Measurements from ENCODE around the gene SRCIN1. TPM values are rescaled to one million over a fixed set of nuclear protein-coding genes. Genes with fewer than 3 reads are reported as not detected.

Gene SRCIN1
- total and polyA plus RNA-seq, 7 experiments from 2014 or later: 0.15 to 0.40 (median 0.23) TPM; not detected in 3

GRCh38 chr17:38569701-38570512 is 35.8 kb downstream of the SRCIN1 start:
- H3K4me1 ChIP-seq (ENCODE audit: control insufficient read depth in 2 of 2, insufficient read depth in 2 of 2, low read length in 2 of 2): no peaks in the 10 kb centered on the region
- no peak overlapping the region for H3K27ac Mint-ChIP-seq
- peak overlapping the region in 1 of 10 donors; percentile 10 for H3K4me3 Mint-ChIP-seq
- H3K27ac ChIP-seq (ENCODE audit: low read depth, low read length): no peak overlapping the region
- H3K4me3 ChIP-seq (ENCODE audit: low read length): no peak overlapping the region
- intact Hi-C loops (cut with micrococcal nuclease): no loop called here
- H3K36me3 Mint-ChIP-seq: peaks cover 0 to 3% (median 0%) of the 10 kb centered on the region in 5 donors
- no peak for DNase-seq
- H3K4me1 Mint-ChIP-seq: peaks cover 0 to 19% (median 8%) of the 10 kb centered on the region in 7 donors
- peak; percentile 10 for ATAC-seq
- CTCF ChIA-PET: no interaction called here
- H3K9me3 ChIP-seq (ENCODE audit: control insufficient read depth in 2 of 3, low read length in 3 of 3): no peaks in the 10 kb centered on the region
- peaks cover 16 to 38% of the 10 kb centered on the region in 2 donors for H3K27me3 ChIP-seq (ENCODE audit: control insufficient read depth in 2 of 2, insufficient read depth in 2 of 2, low read length in 2 of 2)
- peaks cover 84 to 88% (median 87%) of the 10 kb centered on the region in 5 donors for H3K27me3 Mint-ChIP-seq
- H3K36me3 ChIP-seq (ENCODE audit: control insufficient read depth in 2 of 3, insufficient read depth in 3 of 3, low read length in 3 of 3): no peaks in the 10 kb centered on the region
- no peaks in the 10 kb centered on the region for H3K9me3 Mint-ChIP-seq
- POLR2A ChIA-PET: no interaction called here

- H3K4me1 ChIP-seq (ENCODE audit: control insufficient read depth in 2 of 2, insufficient read depth in 2 of 2, low read length in 2 of 2): peaks cover 0 to 5% of the 10 kb centered on the region in 2 donors
- peaks cover 0 to 3% (median 0%) of the 10 kb centered on the region in 5 donors for H3K36me3 Mint-ChIP-seq
- no peaks in the 10 kb centered on the region for H3K9me3 ChIP-seq (ENCODE audit: control insufficient read depth in 2 of 3, low read length in 3 of 3)
- H3K27me3 ChIP-seq (ENCODE audit: control insufficient read depth in 2 of 2, insufficient read depth in 2 of 2, low read length in 2 of 2): peaks cover 16 to 42% of the 10 kb centered on the region in 2 donors
- no peaks in the 10 kb centered on the region for H3K9me3 Mint-ChIP-seq
- H3K27ac Mint-ChIP-seq: no peak overlapping the region
- H3K4me3 Mint-ChIP-seq: no peak overlapping the region
- intact Hi-C loops (cut with micrococcal nuclease): no loop called here
- POLR2A ChIA-PET: no interaction called here
- H3K4me1 Mint-ChIP-seq: peaks cover 0 to 26% (median 12%) of the 10 kb centered on the region in 7 donors
- peaks cover 81 to 90% (median 86%) of the 10 kb centered on the region in 5 donors for H3K27me3 Mint-ChIP-seq
- no peak for DNase-seq
- CTCF ChIA-PET: no interaction called here
- no peak overlapping the region for H3K27ac ChIP-seq (ENCODE audit: low read depth, low read length)
- no peak for ATAC-seq
- no peaks in the 10 kb centered on the region for H3K36me3 ChIP-seq (ENCODE audit: control insufficient read depth in 2 of 3, insufficient read depth in 3 of 3, low read length in 3 of 3)
- H3K4me3 ChIP-seq (ENCODE audit: low read length): no peak overlapping the region
These were observed 36.8 kb downstream of the SRCIN1 start for GRCh38 chr17:38568845-38569510.

- Mint-ChIP-seq H3K9me3 (no peaks in the 10 kb centered on the region), H3K27me3 (peaks cover 75 to 90% (median 86%) of the 10 kb centered on the region in 5 donors), H3K4me1 (peaks cover 0 to 27% (median 10%) of the 10 kb centered on the region in 7 donors), H3K4me3 (no peak overlapping the region), H3K27ac (no peak overlapping the region), H3K36me3 (peaks cover 0 to 3% (median 0%) of the 10 kb centered on the region in 5 donors)
- intact Hi-C loops (cut with micrococcal nuclease): no loop called here
- DNase-seq (no peak), ATAC-seq (no peak)
- Histone ChIP-seq H3K4me1 (ENCODE audit: control insufficient read depth in 2 of 2, insufficient read depth in 2 of 2, low read length in 2 of 2) (peaks cover 0 to 12% of the 10 kb centered on the region in 2 donors), H3K9me3 (ENCODE audit: control insufficient read depth in 2 of 3, low read length in 3 of 3) (no peaks in the 10 kb centered on the region), H3K27ac (ENCODE audit: low read depth, low read length) (no peak overlapping the region), H3K36me3 (ENCODE audit: control insufficient read depth in 2 of 3, insufficient read depth in 3 of 3, low read length in 3 of 3) (no peaks in the 10 kb centered on the region), H3K27me3 (ENCODE audit: control insufficient read depth in 2 of 2, insufficient read depth in 2 of 2, low read length in 2 of 2) (peaks cover 14 to 43% of the 10 kb centered on the region in 2 donors), H3K4me3 (ENCODE audit: low read length) (no peak overlapping the region)
- ChIA-PET POLR2A (no interaction called here), CTCF (no interaction called here)
These were observed 37.5 kb downstream of the SRCIN1 start for GRCh38 chr17:38568274-38568673.

GRCh38 chr17:38567350-38567749 is 38.4 kb downstream of the SRCIN1 start:
- no peak overlapping the region for H3K27ac Mint-ChIP-seq
- peaks cover 0 to 14% of the 10 kb centered on the region in 2 donors for H3K4me1 ChIP-seq (ENCODE audit: control insufficient read depth in 2 of 2, insufficient read depth in 2 of 2, low read length in 2 of 2)
- POLR2A ChIA-PET: interaction anchor here (0.7 kb wide), 1 partner anchor 279 kb away, joined by 3 read pairs; no protein-coding TSS in a partner anchor
- intact Hi-C loops (cut with micrococcal nuclease): no loop called here
- CTCF ChIA-PET: no interaction called here
- no peaks in the 10 kb centered on the region for H3K9me3 Mint-ChIP-seq
- peaks cover 18 to 48% of the 10 kb centered on the region in 2 donors for H3K27me3 ChIP-seq (ENCODE audit: control insufficient read depth in 2 of 2, insufficient read depth in 2 of 2, low read length in 2 of 2)
- ATAC-seq (no peak), DNase-seq (no peak)
- no peak overlapping the region for H3K4me3 ChIP-seq (ENCODE audit: low read length)
- no peak overlapping the region for H3K27ac ChIP-seq (ENCODE audit: low read depth, low read length)
- no peaks in the 10 kb centered on the region for H3K9me3 ChIP-seq (ENCODE audit: control insufficient read depth in 2 of 3, low read length in 3 of 3)
- H3K4me1 Mint-ChIP-seq: peaks cover 0 to 31% (median 10%) of the 10 kb centered on the region in 7 donors
- H3K36me3 ChIP-seq (ENCODE audit: control insufficient read depth in 2 of 3, insufficient read depth in 3 of 3, low read length in 3 of 3): no peaks in the 10 kb centered on the region
- peaks cover 73 to 96% (median 90%) of the 10 kb centered on the region in 5 donors for H3K27me3 Mint-ChIP-seq
- peaks cover 0 to 3% (median 0%) of the 10 kb centered on the region in 5 donors for H3K36me3 Mint-ChIP-seq
- H3K4me3 Mint-ChIP-seq: no peak overlapping the region

GRCh38 chr17:38566666-38567031 is 39.1 kb downstream of the SRCIN1 start:
- intact Hi-C loops (cut with micrococcal nuclease): no loop called here
- Histone ChIP-seq H3K4me1 (ENCODE audit: control insufficient read depth in 2 of 2, insufficient read depth in 2 of 2, low read length in 2 of 2) (peaks cover 0 to 14% of the 10 kb centered on the region in 2 donors), H3K27ac (ENCODE audit: low read depth, low read length) (no peak overlapping the region), H3K4me3 (ENCODE audit: low read length) (no peak overlapping the region), H3K27me3 (ENCODE audit: control insufficient read depth in 2 of 2, insufficient read depth in 2 of 2, low read length in 2 of 2) (peaks cover 19 to 48% of the 10 kb centered on the region in 2 donors), H3K9me3 (ENCODE audit: control insufficient read depth in 2 of 3, low read length in 3 of 3) (no peaks in the 10 kb centered on the region), H3K36me3 (ENCODE audit: control insufficient read depth in 2 of 3, insufficient read depth in 3 of 3, low read length in 3 of 3) (no peaks in the 10 kb centered on the region)
- no peak overlapping the region for H3K27ac Mint-ChIP-seq
- H3K4me3 Mint-ChIP-seq: no peak overlapping the region
- ChIA-PET POLR2A (interaction anchor here (0.7 kb wide), 1 partner anchor 279 kb away, joined by 3 read pairs; no protein-coding TSS in a partner anchor), CTCF (no interaction called here)
- peaks cover 71 to 94% (median 86%) of the 10 kb centered on the region in 5 donors for H3K27me3 Mint-ChIP-seq
- DNase-seq: no peak
- H3K9me3 Mint-ChIP-seq: no peaks in the 10 kb centered on the region
- no peak for ATAC-seq
- H3K36me3 Mint-ChIP-seq: peaks cover 0 to 3% (median 0%) of the 10 kb centered on the region in 5 donors
- H3K4me1 Mint-ChIP-seq: peaks cover 0 to 27% (median 13%) of the 10 kb centered on the region in 7 donors

- Histone ChIP-seq H3K36me3 (ENCODE audit: control insufficient read depth in 2 of 3, insufficient read depth in 3 of 3, low read length in 3 of 3) (no peaks in the 10 kb centered on the region), H3K27me3 (ENCODE audit: control insufficient read depth in 2 of 2, insufficient read depth in 2 of 2, low read length in 2 of 2) (peaks cover 19 to 50% of the 10 kb centered on the region in 2 donors), H3K4me1 (ENCODE audit: control insufficient read depth in 2 of 2, insufficient read depth in 2 of 2, low read length in 2 of 2) (peaks cover 0 to 18% of the 10 kb centered on the region in 2 donors), H3K27ac (ENCODE audit: low read depth, low read length) (no peak overlapping the region), H3K4me3 (ENCODE audit: low read length) (no peak overlapping the region), H3K9me3 (ENCODE audit: control insufficient read depth in 2 of 3, low read length in 3 of 3) (no peaks in the 10 kb centered on the region)
- Mint-ChIP-seq H3K4me3 (peak overlapping the region in 1 of 10 donors; percentile 19), H3K27me3 (peaks cover 66 to 90% (median 82%) of the 10 kb centered on the region in 5 donors), H3K36me3 (peaks cover 0 to 3% (median 0%) of the 10 kb centered on the region in 5 donors), H3K27ac (peak overlapping the region in 1 of 9 donors; percentile 45), H3K9me3 (no peaks in the 10 kb centered on the region), H3K4me1 (peaks cover under 1 to 28% (median 14%) of the 10 kb centered on the region in 7 donors)
- DNase-seq: no peak
- intact Hi-C loops (cut with micrococcal nuclease): no loop called here
- CTCF ChIA-PET: interaction anchor here (0.6 to 1.5 kb wide), 2 partner anchors 16 to 121 kb away, joined by 5 to 6 read pairs; no protein-coding TSS in a partner anchor
- POLR2A ChIA-PET: no interaction called here
- ATAC-seq: no peak
These were observed 39.7 kb downstream of the SRCIN1 start for GRCh38 chr17:38565853-38566665.

Measured in naive thymus-derived CD4-positive, alpha-beta T cell (primary cell).